Bronchial epithelial cell (primary cell): ENCODE results near the gene SHC2. TPM values are rescaled to one million over a fixed set of nuclear protein-coding genes. Genes with fewer than 3 reads are reported as not detected.

Experiments
- DNase-seq: peaks from one replicate; pipeline ENCODE4 v3.0.0-alpha.2; 2010; ENCODE audit warnings: low read depth
- FAIRE-seq: peaks from 2 replicates; lab custom pipeline; 2011; peaks lifted over from hg19 to GRCh38; lab: Jason Lieb, UNC
- H3K27me3 ChIP-seq: 2 replicates; pipeline ENCODE4 v1.5.1; 2011; ENCODE audit warnings: low read length; ENCODE audit not compliant: control insufficient read depth, insufficient read depth
- H3K36me3 ChIP-seq: 2 replicates; pipeline ENCODE4 v1.5.1; 2011; ENCODE audit warnings: low read length; ENCODE audit not compliant: control insufficient read depth, insufficient read depth
- H3K4me3 ChIP-seq: 2 replicates; pipeline ENCODE4 v1.5.1; 2011; ENCODE audit warnings: mild to moderate bottlenecking, low read depth, low read length, control low read depth
- CTCF ChIP-seq: IDR thresholded peaks from 2 replicates; pipeline ENCODE4 v1.5.1; 2011; ENCODE audit warnings: mild to moderate bottlenecking, moderate library complexity, low read length, control low read depth, inconsistent platforms; ENCODE audit not compliant: insufficient read depth, severe bottlenecking
- total RNA-seq: library from RNA; depleted of rRNA; stranded (reverse); fragments of >200 nt; gene quantifications from 2 replicates; pipeline ENCODE4 v1.2.1, GENCODE V29; 2014

The SHC2 gene
- total RNA-seq, 1 donor from 2014 or later: under 0.01 TPM

- no peaks in the 10 kb centered on the region for H3K36me3 ChIP-seq
- H3K4me3 ChIP-seq: no peak overlapping the region
- no peak for FAIRE-seq
- TF ChIP-seq CTCF: no peak
- peaks cover 8% of the 10 kb centered on the region for H3K27me3 ChIP-seq
- no peak for DNase-seq
Observed at GRCh38 chr19:494171-495080, 33.6 kb upstream of the SHC2 start.

GRCh38 chr19:493391-494170 is 32.7 kb upstream of the SHC2 start:
- H3K4me3 ChIP-seq: no peak overlapping the region
- DNase-seq (no peak), FAIRE-seq (no peak)
- H3K27me3 ChIP-seq: peaks cover 8% of the 10 kb centered on the region
- TF ChIP-seq CTCF: no peak
- H3K36me3 ChIP-seq: no peaks in the 10 kb centered on the region

- FAIRE-seq (no peak), DNase-seq (no peak)
- no peak overlapping the region for H3K4me3 ChIP-seq
- H3K27me3 ChIP-seq: no peaks in the 10 kb centered on the region
- no peak for TF ChIP-seq CTCF
- no peaks in the 10 kb centered on the region for H3K36me3 ChIP-seq
Observed at GRCh38 chr19:492091-492531, 31.3 kb upstream of the SHC2 start.

- H3K27me3 ChIP-seq: no peaks in the 10 kb centered on the region
- no peak for TF ChIP-seq CTCF
- H3K36me3 ChIP-seq: no peaks in the 10 kb centered on the region
- DNase-seq (no peak), FAIRE-seq (no peak)
- no peak overlapping the region for H3K4me3 ChIP-seq
Observed at GRCh38 chr19:491146-491741, 30.4 kb upstream of the SHC2 start.

GRCh38 chr19:489418-490196 is 28.8 kb upstream of the SHC2 start:
- H3K27me3 ChIP-seq: no peaks in the 10 kb centered on the region
- H3K4me3 ChIP-seq: peak overlapping the region; percentile 77
- no peak for FAIRE-seq
- peak; percentile 26 for TF ChIP-seq CTCF
- H3K36me3 ChIP-seq: no peaks in the 10 kb centered on the region
- DNase-seq: no peak
